ENCODE measurements around the gene IRX5.

The IRX5 gene

DNA sequence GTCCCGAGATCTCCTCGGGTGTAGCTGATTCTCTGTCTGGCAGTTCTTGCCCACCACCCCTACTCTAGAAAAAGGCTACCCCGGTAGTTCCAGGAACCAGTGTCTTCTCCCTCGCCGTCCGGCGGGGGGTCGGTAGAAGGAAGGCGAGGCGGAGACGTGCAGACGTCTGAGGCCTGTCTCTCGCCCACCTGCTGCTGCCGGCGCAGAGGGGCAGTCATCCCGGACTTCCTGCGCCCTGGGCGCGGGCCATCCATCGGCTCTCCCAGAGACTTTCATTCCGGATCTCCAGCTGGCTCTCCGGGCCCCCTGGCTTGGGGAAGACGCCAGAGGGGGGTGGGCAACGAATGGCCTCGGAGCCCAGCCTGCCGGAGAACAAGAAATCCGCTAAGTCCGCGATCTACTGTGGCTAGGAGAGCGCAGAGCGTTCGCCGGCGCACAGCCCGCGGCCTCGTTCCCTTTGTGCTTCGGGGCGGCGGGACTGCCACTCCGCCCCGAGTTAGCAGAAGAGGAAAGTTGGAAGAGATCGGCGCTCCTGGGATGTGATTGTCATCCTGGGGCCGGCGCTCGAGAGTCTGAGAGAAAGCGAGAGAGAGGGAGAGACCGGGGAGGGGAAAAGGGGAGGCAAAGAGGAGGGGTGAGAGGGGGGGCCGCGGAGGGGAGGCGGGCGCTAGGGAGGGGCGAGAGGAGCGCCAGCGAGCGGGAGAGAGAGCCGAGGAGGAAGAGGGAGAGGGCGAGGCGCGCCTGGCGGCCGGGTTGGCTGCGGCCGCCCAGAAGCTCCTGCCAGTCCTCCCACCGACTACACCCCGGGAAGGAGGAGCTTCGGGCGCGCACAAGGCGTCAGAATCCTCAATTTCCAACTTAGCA, at the start of gene IRX5:
IRX5 (plus strand) TSS at position 861 of the 864 bp plus-strand sequence. CDS start 334 bp downstream, outside the sequence.
- DNase-seq, result peak; percentile 62

DNA sequence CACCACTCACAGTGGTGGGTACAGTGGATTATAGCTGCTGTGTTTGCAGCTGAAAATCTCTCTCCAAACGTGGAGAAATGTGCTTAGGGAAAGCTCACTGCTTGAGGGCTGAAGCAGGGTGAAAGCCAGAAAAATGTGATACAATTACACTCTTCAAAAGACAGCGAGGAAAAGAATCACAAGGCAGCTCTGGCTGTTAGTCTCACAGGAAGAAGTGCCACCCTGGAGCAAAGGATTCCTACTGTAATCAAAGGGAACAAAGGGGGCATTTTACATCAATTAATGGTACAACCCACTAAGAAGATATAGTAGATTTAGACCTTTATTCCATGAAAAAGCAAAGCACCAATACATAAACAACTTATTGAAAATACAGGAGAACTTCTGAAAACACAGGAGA, 48.1 kb upstream of the IRX5 start:
- no peak for DNase-seq

DNA sequence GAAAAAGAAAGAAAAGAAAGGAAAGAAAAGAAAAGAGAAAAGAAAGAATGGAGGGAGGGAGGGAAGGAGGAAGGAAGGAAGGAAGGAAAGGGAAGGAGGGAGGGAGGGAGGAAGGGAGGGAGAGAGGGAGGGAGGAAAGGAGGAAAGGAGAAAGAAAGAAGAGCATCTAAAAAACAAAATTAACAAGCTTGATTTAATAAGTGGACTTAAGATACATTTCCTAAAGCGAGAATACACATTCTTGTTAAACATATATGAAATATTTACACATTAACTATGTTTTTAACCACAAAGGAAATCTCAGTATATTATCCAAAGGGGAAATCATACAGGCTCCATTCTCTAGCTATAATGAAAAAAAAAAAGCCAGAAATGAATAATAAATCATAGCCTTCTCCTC, 47.3 kb upstream of the IRX5 start:
- DNase-seq, result no peak

DNA sequence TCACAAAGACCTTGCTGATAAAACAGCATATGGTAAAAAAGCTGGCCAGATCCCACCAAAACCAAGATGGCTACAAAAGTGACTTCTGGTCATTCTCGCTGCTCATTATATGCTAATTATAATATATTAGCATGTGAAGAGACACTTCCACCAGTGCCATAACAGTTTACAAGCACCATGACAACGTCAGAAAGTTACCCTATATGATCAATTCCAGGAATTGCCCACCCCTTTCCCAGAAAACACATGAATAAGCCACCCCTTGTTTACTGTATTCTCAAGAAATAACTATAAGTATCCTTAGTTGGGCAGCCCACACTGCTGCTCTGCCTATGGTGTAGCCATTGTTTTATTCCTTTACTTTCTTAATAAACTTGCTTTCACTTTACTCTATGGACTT, 44.6 kb upstream of the IRX5 start:
- no peak for DNase-seq

GRCh38 chr16:54890381-54890780, 40.3 kb upstream of the IRX5 start:
- no peak for DNase-seq

GRCh38 chr16:54891346-54891745, 39.3 kb upstream of the IRX5 start:
- no peak for DNase-seq

DNA sequence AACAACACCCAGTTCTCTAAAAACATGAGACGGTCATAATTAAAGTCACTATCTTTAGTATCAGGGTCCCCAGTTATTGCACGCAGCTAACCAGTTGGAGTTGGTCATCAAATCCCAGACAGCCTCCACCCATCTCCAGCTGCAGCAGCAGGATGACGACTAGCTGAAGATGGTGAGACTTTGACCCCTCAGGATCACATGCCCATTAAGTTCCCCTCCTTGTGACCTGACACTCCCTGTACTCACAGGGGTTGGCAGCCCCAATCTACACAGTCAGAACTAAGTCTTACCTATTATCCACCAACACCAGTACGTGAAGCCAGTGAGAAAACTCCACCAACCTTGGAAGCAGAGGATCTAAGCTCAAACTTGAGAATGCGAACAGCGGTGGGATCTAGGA, 37.7 kb upstream of the IRX5 start:
- no peak for DNase-seq

- no peak for DNase-seq
Measured at GRCh38 chr16:54897930-54898329, 32.7 kb upstream of the IRX5 start.

GRCh38 chr16:54901606-54902005, 29.1 kb upstream of the IRX5 start:
- no peak for DNase-seq

DNA sequence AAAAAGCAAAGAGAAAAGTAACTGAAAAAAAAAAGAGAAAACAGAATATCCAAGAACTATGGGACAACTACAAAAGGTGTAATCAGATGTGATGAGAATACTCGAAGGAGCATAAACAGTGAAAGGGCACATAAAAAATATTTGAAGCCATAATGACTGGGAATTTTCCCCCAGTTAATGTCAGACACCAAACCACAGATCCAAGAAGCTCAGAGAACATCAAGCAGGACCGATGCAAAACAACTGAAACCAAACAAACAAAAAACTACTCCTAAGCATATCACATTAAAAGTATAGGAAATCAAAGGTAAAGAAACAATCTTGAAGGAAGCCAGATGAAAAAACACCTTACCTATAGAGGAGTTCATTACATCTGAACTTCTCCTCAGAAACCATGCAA, 27.6 kb upstream of the IRX5 start:
- DNase-seq, result no peak

DNA sequence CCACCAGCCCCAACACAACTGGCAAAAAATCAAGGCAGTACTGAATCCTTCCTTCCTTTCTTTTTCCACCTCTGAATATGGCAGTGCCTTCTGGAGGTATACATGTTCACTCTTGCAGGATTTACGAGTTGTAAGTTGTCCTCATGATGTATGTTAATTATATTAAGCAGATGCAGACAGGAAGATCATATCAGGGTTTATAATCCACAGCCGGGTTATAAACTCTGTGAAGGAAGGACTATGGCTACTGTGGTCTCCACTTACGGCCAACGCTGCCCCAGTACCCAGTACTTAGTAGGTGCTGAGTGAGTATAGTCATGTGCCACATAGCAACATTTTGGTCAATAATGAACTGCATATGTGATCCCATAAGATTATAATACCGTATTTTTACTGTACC, 19.6 kb upstream of the IRX5 start:
- no peak for DNase-seq

DNA sequence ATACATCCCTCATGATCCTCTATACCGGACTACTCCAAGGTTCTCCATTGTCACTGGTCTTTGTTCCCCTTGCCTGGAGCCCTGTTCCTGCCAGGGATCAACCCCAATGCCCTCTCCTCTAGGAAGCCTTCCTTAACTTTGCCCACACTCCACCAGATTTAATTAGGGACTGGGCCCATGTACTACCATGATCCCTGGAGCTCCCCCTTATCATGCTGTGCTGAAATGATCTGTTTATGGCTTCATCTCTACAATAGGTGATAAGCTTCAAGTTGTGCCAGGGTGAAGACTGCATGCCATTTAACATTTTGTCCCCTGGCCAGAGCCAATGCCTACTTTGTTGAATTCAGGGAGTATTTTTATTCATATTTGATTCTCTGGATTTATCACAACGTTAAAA, 17.9 kb upstream of the IRX5 start:
- DNase-seq, result no peak

- no peak for DNase-seq
Measured at GRCh38 chr16:54921206-54921824, 9.3 kb upstream of the IRX5 start.

DNA sequence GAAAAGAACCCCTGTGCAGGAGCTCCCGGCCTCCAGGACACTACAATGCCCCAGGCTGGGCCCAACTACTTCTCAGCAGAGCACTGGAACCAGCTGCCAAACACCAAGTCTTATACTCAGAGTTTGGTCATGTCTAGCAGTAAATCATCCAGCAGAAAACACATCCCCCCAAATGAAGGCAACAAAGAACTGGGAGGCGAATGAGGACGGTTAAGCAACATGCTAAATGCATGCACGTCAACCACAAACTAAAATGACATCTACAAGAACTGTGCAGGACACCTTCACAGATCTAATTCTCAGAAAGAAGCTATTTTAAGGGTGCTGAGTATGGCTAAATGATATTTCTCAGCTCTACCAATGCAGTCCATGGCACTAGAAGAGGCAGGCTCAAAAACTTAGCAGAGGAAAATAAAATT, 7.6 kb upstream of the IRX5 start:
- no peak for DNase-seq

DNA sequence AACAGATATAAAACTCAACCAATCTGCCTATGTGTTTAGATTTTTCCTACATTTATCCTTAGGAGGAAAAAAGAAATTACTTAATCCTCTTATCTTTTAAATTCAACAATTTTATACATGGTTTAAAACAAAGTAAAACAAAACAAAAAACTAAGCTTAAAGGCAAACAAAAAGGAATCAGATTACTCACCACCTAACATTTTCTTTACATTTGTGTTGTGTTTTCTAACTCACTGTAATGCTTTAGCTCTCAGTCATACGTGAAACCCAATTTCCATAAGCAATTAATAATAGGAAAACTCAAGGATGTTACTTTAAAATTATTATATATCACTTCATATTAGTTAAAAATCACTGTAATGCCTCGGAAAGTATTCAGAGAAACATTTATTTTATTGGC, 6.7 kb upstream of the IRX5 start:
- DNase-seq, result no peak

GRCh38 chr16:54926166-54926838, 4.4 kb upstream of the IRX5 start:
- DNase-seq, result no peak

GRCh38 chr16:54927125-54928015, 3.3 kb upstream of the IRX5 start:
- DNase-seq, result no peak

DNA sequence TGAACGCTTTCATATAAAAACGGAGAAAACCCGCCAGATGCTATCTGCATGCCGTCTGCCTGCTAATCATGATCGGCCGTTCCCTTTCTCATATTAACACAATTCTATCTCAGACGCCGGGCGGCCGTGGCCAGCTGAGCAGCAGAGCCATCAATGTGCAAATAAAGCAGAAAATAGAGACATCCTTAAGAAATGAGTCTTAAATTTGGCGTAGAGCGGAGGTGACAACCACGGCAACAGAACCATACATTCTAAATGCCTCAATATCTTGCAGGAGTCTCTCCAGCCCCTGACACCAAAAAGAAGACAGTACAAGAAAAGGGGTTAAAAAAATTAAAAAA, 2.7 kb upstream of the IRX5 start:
- DNase-seq, result no peak

GRCh38 chr16:54928411-54929089, 2.1 kb upstream of the IRX5 start:
- DNase-seq, result no peak

DNA sequence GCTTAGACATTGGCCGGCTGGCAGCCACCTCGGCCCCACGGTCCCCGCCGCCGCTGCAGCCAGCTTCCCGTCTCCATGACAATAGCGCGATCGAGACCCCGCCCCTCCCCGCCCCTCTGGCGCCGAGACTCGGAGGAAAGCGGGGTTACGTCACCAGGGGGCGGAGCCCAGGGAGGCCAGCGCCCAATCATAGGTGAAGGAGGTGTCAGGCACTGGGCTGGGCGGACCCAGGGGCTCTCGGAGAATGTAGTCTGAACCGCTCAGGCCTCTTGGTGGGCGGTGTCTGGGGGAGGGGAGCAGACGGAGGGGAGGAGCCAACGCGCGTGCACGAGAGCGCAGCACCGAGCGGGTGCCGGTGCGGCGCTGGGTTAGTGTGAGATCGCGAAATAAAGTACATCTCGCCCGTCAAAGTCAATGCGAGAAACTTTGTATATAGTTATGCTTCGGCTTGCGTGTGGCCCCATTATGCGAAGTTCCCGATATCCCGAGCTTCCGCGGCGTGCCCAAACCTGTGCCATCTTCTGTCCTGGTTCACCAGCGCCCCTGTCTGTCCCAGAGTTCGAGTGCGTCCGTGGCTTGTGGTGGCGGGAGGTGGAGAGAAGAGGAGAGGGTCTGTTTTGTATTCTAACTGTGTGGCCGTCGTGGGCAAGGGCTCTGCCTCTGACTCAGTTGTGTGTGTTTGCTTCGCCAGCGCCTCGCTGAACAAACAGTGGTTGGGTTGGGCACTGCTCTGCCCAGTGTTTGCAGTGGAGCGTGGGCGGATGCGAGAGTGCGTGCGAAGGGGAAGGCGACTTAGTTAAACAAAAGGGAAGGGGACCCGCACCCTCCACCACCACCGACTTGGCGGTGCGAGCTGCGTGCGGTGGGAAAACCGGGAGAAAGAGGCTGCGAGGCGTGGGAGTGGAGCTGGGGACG, 1.3 kb upstream of the IRX5 start:
- peak; percentile 99 for DNase-seq

DNA sequence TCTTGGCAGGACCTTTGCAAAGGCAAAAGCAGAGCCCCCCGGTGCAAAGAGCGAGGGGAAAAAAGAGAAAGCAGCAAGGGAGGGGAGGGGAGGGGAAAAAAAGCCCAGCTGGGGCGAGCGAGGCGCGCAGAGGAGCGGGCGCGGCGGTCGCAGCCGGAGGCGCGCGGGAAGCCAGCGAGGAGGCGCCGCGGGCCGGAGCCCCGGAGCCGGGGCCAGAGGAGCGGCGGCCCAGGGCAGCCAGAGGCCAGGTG, 129 bp downstream of the IRX5 start:
- no peak for DNase-seq
